GM11168 (cell line): ENCODE measurements around the gene STAM.

ENCODE experiments used
- in situ Hi-C: fragments of 300-500 bp; cut with MboI; formaldehyde crosslinking; loops from one replicate; pipeline ENCODE4 v1.12.0; 2022; ENCODE audit warnings: low sequenced_read_pairs; ENCODE audit not compliant: unreplicated experiment

Gene STAM

GRCh38 chr10:17671307-17671706, 27.4 kb downstream of the STAM start:
- in situ Hi-C loops: no loop called here

DNA sequence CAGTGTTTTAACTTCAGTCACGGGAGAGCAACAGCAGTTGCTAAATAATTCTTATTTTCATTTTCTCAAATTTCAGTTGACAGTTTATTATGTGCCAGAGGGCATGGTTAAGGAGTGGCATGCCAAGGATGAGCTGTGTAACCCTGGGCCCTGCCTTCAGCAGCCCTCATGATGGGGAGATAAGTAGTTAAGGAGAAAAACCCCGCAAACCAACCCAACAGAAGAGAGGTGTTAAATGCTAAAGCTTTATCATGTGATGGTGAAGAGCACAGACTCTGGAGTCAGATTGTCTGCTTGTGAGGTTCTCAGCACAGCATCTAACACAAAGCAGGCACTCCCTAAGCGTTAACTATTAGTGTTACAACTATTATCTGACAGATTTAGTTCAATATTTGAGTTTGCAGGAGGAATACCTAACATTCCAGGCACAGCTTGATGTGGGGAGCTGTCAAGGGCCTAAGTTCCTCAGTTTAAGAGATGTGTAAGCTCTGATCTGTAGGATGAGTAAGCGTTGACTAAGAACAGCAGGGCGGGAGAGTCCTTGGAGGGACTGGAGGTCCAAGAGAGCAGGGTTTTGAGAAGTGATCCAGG, 29.6 kb downstream of the STAM start:
- in situ Hi-C loops: no loop called here

- in situ Hi-C loops: no loop called here
These were observed 30.6 kb downstream of the STAM start for GRCh38 chr10:17674566-17674965.

GRCh38 chr10:17675638-17676037, 31.7 kb downstream of the STAM start:
- in situ Hi-C loops: no loop called here

- in situ Hi-C loops: no loop called here
These were observed 33.0 kb downstream of the STAM start for GRCh38 chr10:17676919-17677318.

DNA sequence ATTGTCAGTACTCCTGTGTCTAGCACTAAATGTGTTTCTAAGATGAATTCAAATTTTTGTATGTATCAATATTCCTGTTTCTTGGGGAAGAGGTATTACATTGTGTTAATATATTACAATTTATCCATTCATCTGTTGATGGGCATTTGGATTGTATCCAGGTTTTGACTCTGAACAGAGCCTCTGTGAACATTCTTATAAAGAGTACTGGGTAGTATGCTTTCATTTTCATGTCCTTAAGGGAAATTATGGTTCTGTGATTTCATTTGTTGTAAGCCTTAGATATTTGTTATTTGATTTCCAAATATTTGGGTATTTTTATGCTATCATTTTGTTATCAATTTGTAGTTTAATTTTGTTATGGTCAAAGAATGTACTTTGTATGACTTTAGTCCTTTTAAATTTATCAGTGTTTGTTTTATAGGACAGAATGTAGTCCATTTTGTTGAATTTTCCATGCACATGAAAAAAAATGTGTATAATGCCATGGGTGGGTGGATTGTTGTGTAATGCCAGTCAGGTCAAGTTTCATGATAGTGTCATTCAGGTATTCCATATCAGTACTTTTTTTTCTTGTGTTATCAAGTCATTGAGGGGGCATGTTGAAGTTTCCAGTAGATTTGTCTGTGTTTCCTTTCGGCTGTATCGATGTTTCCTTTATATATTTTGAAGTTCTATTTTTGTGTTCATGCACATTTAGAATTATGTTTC, 38.4 kb downstream of the STAM start:
- in situ Hi-C loops: no loop called here

DNA sequence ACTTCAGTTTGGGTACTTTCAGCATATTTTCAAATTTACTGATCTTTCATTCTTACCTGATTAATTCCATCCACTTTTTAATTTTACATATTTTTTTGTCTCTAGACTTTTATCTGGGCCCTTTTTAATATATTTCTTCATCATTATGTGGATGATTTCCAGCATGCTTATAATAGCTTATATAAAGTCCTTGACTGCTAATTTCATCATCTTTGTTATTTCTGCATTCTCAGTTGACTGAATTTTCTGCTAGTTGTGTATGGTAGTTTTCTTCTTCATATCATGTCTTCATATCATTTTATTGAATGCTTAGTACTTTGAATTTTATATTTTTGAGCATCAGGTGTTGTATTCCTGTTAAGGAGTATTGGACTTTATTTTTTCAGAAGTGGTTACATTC, 39.6 kb downstream of the STAM start:
- in situ Hi-C loops: no loop called here

DNA sequence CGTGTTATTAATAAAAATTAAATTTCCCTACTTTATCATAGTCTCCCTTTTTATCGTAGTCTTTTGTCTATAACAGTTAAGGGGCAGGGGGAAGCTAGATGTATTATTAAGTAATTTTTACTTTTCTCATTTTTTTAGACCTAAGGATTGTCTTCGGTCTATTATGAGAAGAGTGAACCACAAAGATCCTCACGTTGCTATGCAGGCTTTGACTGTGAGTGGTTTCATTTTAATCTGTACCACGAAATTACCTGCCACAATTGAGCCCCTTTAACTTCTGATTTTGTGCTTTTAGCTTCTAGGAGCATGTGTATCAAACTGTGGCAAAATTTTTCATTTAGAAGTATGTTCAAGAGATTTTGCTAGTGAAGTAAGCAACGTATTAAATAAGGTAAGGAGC, 40.6 kb downstream of the STAM start:
- in situ Hi-C loops: no loop called here

GRCh38 chr10:17685233-17685840, 41.4 kb downstream of the STAM start:
- in situ Hi-C loops: no loop called here

- in situ Hi-C loops: no loop called here
These were observed 43.3 kb downstream of the STAM start for GRCh38 chr10:17687117-17687831.

DNA sequence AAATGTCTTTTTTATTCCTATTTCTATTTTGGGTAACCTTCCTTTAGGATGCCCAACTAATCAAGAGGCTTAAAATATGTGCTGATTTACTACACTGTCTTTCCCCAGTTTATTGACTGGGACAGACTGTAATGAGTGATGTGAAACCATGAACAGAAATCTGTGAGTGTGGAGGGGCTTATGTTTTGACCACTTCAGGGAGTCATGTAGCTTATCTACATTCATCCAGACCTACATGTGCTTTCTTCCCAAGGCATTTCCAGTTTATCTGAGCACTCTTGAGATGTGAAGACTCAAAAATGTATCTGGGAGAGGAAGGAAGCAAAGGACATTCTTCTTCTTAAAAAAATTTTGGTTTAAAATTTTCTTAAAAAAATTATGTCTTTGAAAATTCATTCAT, 45.2 kb downstream of the STAM start:
- in situ Hi-C loops: no loop called here

GRCh38 chr10:17693009-17693408, 49.1 kb downstream of the STAM start:
- in situ Hi-C loops: no loop called here

GRCh38 chr10:17698696-17699095, 54.7 kb downstream of the STAM start:
- in situ Hi-C loops: no loop called here

DNA sequence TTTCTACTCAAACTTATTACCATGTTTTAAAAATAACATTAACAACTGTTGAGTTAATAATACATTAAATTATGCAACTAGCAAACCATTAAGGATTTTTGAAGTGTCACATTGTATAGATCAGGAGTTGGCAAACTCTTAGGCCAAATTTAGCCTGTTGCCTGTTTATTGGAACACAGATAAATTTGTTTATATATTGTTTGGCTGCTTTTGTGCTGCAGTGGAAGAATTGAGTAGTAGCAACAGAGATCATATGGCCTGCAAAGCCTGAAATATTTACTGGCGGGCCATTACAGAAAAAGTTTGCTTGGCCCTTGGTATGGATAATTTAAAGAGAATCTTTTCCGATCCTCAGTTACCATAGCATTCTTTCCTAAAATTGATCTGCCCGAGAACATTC, 57.4 kb downstream of the STAM start:
- in situ Hi-C loops: no loop called here

DNA sequence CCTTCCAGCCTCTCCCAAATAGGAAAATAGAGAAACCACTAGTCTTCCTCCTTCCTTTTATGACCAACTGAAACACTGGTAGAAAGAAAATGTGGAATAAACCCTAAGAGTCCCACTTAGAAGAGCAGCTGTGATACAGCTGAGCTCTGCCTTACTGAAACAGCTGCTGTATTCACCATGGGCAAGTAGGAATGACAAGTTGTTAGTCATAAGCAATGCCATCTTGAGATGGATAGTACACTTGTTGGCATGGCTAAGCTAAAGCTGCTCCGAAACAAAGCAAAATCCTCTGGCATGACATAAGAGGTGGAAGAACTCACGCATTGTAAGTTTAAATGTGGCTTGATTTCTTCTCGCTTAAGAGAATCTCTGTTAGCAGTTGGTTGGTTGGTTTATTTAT, 59.8 kb downstream of the STAM start:
- in situ Hi-C loops: no loop called here

DNA sequence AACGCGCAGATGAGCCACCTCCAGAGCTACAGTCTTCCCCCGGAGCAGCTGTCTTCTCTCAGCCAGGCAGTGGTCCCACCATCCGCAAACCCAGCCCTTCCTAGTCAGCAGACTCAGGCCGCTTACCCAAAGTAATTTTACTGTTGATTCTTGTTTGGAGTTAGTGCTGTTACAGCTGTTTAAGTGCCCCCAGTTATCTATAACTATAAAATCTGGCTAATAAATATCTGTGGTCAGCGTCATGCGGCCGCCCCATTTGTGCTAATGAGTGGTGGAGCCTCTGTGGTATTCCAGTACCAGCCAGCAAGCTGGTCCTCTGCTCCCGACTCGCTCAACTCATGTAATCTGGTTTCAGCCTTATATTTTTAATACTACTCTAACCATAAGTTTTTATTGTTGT, 64.9 kb downstream of the STAM start:
- in situ Hi-C loops: no loop called here

GRCh38 chr10:17709492-17709891, 65.5 kb downstream of the STAM start:
- in situ Hi-C loops: no loop called here

- in situ Hi-C loops: no loop called here
These were observed 66.2 kb downstream of the STAM start for GRCh38 chr10:17710181-17710580.

DNA sequence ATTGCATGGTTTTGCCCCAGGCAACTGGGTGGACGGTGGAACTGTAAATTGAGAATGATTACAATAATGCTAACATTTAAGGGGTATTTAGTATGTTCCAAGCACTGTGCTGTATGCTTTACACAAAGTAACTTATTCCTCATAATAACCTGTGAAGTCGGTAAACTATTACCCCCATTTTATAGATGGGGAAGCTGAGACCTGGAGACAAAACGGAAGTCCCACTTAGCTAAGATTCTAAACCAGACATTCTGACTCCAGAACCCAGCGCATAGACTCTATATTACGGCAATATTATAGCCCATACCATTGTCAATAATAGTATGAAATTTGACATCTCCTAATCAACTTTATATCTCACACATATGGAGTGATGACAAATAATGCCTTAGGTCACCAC, 68.1 kb downstream of the STAM start:
- in situ Hi-C loops: no loop called here

- in situ Hi-C loops: no loop called here
These were observed 68.9 kb downstream of the STAM start for GRCh38 chr10:17712717-17713471.

GRCh38 chr10:17713758-17714157, 69.8 kb downstream of the STAM start:
- in situ Hi-C loops: no loop called here
